Lower leg skin (tissue), 3 donors: ENCODE results near the gene IFT122.

ENCODE experiments used
- POLR2A ChIP-seq, 2 donors: fragments of 450-650 bp; IDR thresholded peaks; one replicate each; pipeline ENCODE4 v1.6.1; 2016 to 2017; ENCODE audit warnings: antibody characterized with exemption in 2 of 2, mild to moderate bottlenecking in 1 of 2, moderate library complexity in 1 of 2
- TF ChIP-seq, protein P1 (sequence below), 3 donors: fragments of 450-650 bp; IDR thresholded peaks; one replicate each; pipeline ENCODE4 v1.5.1; 2016; ENCODE audit warnings: antibody characterized with exemption in 3 of 3, mild to moderate bottlenecking in 3 of 3, moderate library complexity in 2 of 3

DNA sequence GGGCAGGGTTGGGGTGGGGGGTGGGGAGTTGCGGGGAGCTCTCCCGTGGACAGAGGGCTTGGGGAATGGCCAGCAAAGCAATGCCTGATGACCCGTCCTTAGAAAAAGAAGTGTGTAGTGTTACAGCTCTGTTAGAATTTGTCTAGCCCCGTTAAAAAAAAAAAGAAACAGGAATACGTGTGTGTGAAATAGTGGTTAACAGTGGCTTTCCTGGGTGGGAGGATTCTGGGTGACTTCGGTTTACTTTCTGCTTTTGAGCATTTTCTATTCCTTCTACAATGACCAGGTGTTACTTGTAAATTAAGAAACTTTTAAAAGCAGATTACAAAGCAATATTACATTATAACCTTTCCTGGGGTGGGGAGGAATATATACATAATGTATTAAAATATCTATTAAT lies 127.9 kb downstream of the IFT122 start:
- no peak for TF ChIP-seq POLR2A (IDR thresholded peaks at IDR 0.05)
- TF ChIP-seq, protein P1, sequence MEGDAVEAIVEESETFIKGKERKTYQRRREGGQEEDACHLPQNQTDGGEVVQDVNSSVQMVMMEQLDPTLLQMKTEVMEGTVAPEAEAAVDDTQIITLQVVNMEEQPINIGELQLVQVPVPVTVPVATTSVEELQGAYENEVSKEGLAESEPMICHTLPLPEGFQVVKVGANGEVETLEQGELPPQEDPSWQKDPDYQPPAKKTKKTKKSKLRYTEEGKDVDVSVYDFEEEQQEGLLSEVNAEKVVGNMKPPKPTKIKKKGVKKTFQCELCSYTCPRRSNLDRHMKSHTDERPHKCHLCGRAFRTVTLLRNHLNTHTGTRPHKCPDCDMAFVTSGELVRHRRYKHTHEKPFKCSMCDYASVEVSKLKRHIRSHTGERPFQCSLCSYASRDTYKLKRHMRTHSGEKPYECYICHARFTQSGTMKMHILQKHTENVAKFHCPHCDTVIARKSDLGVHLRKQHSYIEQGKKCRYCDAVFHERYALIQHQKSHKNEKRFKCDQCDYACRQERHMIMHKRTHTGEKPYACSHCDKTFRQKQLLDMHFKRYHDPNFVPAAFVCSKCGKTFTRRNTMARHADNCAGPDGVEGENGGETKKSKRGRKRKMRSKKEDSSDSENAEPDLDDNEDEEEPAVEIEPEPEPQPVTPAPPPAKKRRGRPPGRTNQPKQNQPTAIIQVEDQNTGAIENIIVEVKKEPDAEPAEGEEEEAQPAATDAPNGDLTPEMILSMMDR (IDR thresholded peaks at IDR 0.05), result no peak
